Spleen (tissue), 13 donors: ENCODE results near the gene OR2AP1. TPM values are rescaled to one million over a fixed set of nuclear protein-coding genes. Genes with fewer than 3 reads are reported as not detected.
"Not testable (repeated sequence)": the region's sequence is repeated elsewhere in the genome, so short reads cannot be mapped to it uniquely, and the experiment has no call there.

Experiments
- DNase-seq: peaks from one replicate; pipeline ENCODE4 v3.0.0-alpha.2; 2020
- H3K27ac ChIP-seq, 8 donors: fragments of 200-600 bp; sonication (generic) in 7 of 8; 1 replicate in 4 of 8; 2 replicates in 4 of 8; pipeline versions ENCODE4 v1.5.0 to v1.8.0; 2016 to 2021; ENCODE audit warnings: inconsistent platforms in 4 of 8, mild to moderate bottlenecking in 4 of 8, moderate library complexity in 1 of 8
- H3K27me3 ChIP-seq, 7 donors: fragments of 200-600 bp; sonication (generic) in 6 of 7; replicated peaks in 1 of 7; 1 replicate in 4 of 7; 2 replicates in 3 of 7; pipeline versions ENCODE4 v1.5.0 to v1.8.0; 2016 to 2021; ENCODE audit warnings: inconsistent platforms in 3 of 7, mild to moderate bottlenecking in 1 of 7
- H3K36me3 ChIP-seq, 6 donors: fragments of 200-600 bp; sonication (generic) in 5 of 6; 1 replicate in 4 of 6; 2 replicates in 2 of 6; pipeline versions ENCODE4 v1.5.0 to v1.8.0; 2016 to 2021; ENCODE audit warnings: inconsistent platforms in 2 of 6
- H3K4me1 ChIP-seq, 6 donors: fragments of 200-600 bp; sonication (generic) in 5 of 6; 1 replicate in 3 of 6; 2 replicates in 3 of 6; pipeline versions ENCODE4 v1.5.0 to v1.8.0; 2016 to 2021; ENCODE audit warnings: inconsistent platforms in 3 of 6
- H3K4me3 ChIP-seq, 8 donors: fragments of 200-600 bp; sonication (generic) in 7 of 8; 1 replicate in 4 of 8; 2 replicates in 4 of 8; pipeline versions ENCODE4 v1.5.0 to v1.8.0; 2016 to 2021; ENCODE audit warnings: inconsistent platforms in 4 of 8, mild to moderate bottlenecking in 4 of 8, moderate library complexity in 2 of 8
- H3K9me3 ChIP-seq, 8 donors: fragments of 200-600 bp; sonication (generic) in 7 of 8; 1 replicate in 4 of 8; 2 replicates in 4 of 8; pipeline versions ENCODE4 v1.5.0 to v1.8.0; 2016 to 2021; ENCODE audit warnings: inconsistent platforms in 4 of 8
- POLR2A ChIP-seq, 3 donors: fragments of 450-650 bp; IDR thresholded peaks; one replicate each; pipeline ENCODE4 v1.5.1; 2017; ENCODE audit warnings: antibody characterized with exemption in 3 of 3, mild to moderate bottlenecking in 1 of 3
- POLR2AphosphoS5 ChIP-seq, 3 donors: sonication (generic); formaldehyde crosslinking; IDR thresholded peaks; one replicate each; pipeline ENCODE4 v1.5.1; 2017; ENCODE audit warnings: antibody characterized with exemption in 3 of 3
- WGBS, 5 donors: extraction: QIAGEN DNeasy Blood & Tissue Kit in 3 of 5; methylation state at CpG; one replicate each; pipeline versions ENCODE4 v1.1.5 to v1.1.7; 2013 to 2018; 5-methylcytosine and 5-hydroxymethylcytosine counted together
- intact Hi-C: fragments of 100-400 bp; cut with DNase I; formaldehyde crosslinking; loops from one replicate; pipeline ENCODE4 v1.15.0; 2023; ENCODE audit warnings: low total_unique reads
- long read RNA-seq, 2 donors: transcript quantifications; one replicate each; lab custom pipeline, GENCODE V29; 2026
- polyA plus RNA-seq, 3 donors: library from polyadenylated mRNA; stranded (reverse); fragments of 200-250 nt; gene quantifications; one replicate each; pipeline ENCODE4 v1.2.1, GENCODE V29; 2013
- total RNA-seq, 7 donors: library from RNA; depleted of rRNA in 3 of 7; stranded (reverse); fragments of >200 nt in 3 of 7; fragmentation: NEBNext Ultra II Directional in 4 of 7; extraction: Animal tissue kit (Norgen Biotek cat#: 25700) in 4 of 7; gene quantifications; one replicate each; pipeline versions ENCODE4 v1.1.0 to v1.2.1, GENCODE V29; 2016 to 2021
- TF ChIP-seq, protein P1 (sequence below), 11 experiments: fragments of 200-600 bp in 7 of 11; fragments of 450-650 bp in 4 of 11; sonication (generic) in 4 of 11; IDR thresholded peaks in 8 of 11; conservative IDR thresholded peaks in 3 of 11; 1 replicate in 7 of 11; 2 replicates in 4 of 11; pipeline versions ENCODE4 v1.4.0 to v1.8.0; 2016 to 2021; ENCODE audit warnings: antibody characterized with exemption in 11 of 11, inconsistent platforms in 4 of 11, mild to moderate bottlenecking in 1 of 11
- donor health status: healthy with polysubstance abuse.
- donor health status: DM: no; HTN: no; CAD: no; lungs with moderate emphysema.
- donor health status: DM: no; HTN: no; CAD: no.
- donor health status: Bipolar disorder and iron deficiency.
- donor health status: healthy.
- donor health status: DM: no; HTN: no; CAD: no.
- donor health status: DM: yes; HTN: yes; CAD: no.

The OR2AP1 gene
- total RNA-seq (not detected), polyA plus RNA-seq (not detected)
- long read RNA-seq, donor 1, result 0 reads
- long read RNA-seq, donor 2, result 0 reads

DNA sequence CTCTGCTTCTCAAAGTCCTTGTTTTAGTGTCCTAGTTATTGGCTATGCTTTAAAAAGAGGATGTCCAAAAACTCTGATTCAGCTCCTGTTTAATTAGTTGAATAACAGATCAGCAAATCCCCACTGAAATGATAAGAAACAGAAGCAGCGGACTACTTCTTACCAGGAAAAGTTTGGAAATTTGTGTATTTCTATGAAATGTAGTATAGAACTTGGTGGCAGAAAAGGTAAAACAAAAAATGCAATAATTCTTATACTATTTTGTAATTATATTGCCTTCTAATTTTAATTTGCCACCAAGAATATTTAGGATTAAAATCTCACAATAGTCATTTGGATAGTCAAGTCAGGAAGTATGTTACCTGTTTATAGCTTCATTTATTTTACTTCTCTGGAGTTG lies at the start of gene OR2AP1:
OR2AP1 (plus strand) TSS at position 301 of the 400 bp plus-strand sequence. CDS start 1,947 bp downstream, outside the sequence.
- no peaks in the 10 kb centered on the region for H3K4me1 ChIP-seq
- H3K9me3 ChIP-seq, result peaks cover 8 to 58% (median 39%) of the 10 kb centered on the region in 8 donors
- H3K4me3 ChIP-seq, result no peak within 1 kb of the TSS
- no peak within 1 kb of the TSS for H3K27ac ChIP-seq
- H3K27me3 ChIP-seq, result peaks cover 0 to 8% (median 0%) of the 10 kb centered on the region in 7 donors
- no peaks in the 10 kb centered on the region for H3K36me3 ChIP-seq
- TF ChIP-seq, protein P1, sequence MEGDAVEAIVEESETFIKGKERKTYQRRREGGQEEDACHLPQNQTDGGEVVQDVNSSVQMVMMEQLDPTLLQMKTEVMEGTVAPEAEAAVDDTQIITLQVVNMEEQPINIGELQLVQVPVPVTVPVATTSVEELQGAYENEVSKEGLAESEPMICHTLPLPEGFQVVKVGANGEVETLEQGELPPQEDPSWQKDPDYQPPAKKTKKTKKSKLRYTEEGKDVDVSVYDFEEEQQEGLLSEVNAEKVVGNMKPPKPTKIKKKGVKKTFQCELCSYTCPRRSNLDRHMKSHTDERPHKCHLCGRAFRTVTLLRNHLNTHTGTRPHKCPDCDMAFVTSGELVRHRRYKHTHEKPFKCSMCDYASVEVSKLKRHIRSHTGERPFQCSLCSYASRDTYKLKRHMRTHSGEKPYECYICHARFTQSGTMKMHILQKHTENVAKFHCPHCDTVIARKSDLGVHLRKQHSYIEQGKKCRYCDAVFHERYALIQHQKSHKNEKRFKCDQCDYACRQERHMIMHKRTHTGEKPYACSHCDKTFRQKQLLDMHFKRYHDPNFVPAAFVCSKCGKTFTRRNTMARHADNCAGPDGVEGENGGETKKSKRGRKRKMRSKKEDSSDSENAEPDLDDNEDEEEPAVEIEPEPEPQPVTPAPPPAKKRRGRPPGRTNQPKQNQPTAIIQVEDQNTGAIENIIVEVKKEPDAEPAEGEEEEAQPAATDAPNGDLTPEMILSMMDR (IDR thresholded peaks at IDR 0.05 in 8 of 11, conservative IDR thresholded peaks at IDR 0.05 in 3 of 11), result no peak
- TF ChIP-seq POLR2A (IDR thresholded peaks at IDR 0.05) (no peak), POLR2AphosphoS5 (IDR thresholded peaks at IDR 0.05) (no peak)
- WGBS, 5 donors, result 81 to 100% (median 91%) methylated on average over 1 of the region's 1 CpG
- no peak for DNase-seq
- intact Hi-C loops, result no loop called here

DNA sequence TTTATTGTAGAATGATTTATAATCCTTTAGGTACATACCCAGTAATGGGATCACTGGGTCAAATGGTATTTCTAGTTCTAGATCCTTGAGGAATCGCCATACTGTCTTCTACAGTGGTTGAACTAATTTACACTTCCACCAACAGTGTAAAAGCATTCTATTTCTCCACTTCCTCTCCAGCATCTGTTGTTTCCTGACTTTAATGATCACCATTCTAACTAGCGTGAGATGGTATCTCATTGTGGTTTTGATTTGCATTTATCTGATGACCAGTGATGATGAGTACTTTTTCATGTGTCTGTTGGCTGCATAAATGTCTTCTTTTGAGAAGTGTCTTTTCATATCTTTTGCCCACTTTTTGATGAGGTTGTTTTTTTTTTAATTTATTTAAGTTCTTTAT lies 24.0 kb upstream of the OR2AP1 start:
- H3K4me3 ChIP-seq, H3K36me3 ChIP-seq, intact Hi-C loops, DNase-seq, H3K27ac ChIP-seq, H3K27me3 ChIP-seq, H3K4me1 ChIP-seq: not testable (repeated sequence)
- 36 to 54% (median 50%) methylated on average over 2 of the region's 2 CpGs for WGBS, 5 donors
- H3K9me3 ChIP-seq, result peaks cover 0 to 18% (median 10%) of the 10 kb centered on the region in 8 donors

DNA sequence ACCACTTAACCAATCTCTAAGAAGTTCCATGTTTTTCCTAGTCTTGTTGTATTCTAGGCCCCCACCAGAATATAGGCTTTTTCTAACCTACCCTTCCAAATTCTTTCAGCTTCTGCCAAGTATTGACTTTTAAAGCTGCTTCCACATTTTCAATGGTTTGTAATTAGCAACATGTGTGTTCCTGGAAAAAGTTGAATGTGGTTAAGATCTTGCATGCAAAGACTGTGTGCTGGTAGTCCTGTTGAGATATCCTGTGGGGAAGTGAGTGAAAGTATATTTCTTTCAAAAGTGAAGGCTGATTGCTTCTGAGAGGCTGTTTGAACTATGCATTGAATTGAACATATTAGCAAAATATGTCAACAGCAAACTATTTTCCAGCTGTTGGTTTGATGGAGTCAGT lies 23.5 kb upstream of the OR2AP1 start:
- Histone ChIP-seq H3K4me3 (no peak overlapping the region), H3K36me3 (no peaks in the 10 kb centered on the region), H3K9me3 (peaks cover 0 to 18% (median 10%) of the 10 kb centered on the region in 8 donors), H3K27ac (no peak overlapping the region), H3K27me3 (no peaks in the 10 kb centered on the region), H3K4me1 (no peaks in the 10 kb centered on the region)
- no peak for DNase-seq
- TF ChIP-seq, protein P1 (IDR thresholded peaks at IDR 0.05 in 8 of 11, conservative IDR thresholded peaks at IDR 0.05 in 3 of 11), result no peak
- no peak for TF ChIP-seq POLR2AphosphoS5 (IDR thresholded peaks at IDR 0.05)
- no peak for TF ChIP-seq POLR2A (IDR thresholded peaks at IDR 0.05)
- intact Hi-C loops, result no loop called here

DNA sequence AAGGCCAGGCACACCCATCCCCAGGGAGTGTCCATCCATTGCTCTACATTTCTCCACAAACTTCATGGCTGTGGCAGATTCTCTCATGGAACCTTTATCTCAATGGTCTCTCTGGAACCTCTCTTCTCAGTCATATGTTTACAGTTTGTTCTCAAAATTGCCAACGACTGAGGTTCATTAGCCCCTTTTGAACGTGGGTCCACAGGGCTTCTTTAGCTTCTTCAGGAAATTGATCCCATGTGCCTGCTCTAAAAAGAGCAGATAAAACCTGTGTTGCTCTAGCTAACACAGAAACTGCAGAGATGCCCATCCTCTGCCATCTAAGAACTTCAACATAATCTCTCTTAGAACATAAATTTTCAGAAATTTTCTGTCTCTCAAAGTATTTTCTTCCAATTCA lies 23.0 kb upstream of the OR2AP1 start, which contains the start of gene OR6C4:
OR6C4 (plus strand) TSS at position 301 of the 400 bp plus-strand sequence. CDS start 1,625 bp downstream, outside the sequence.
- DNase-seq, result no peak
- 30 to 57% (median 35%) methylated on average over 2 of the region's 2 CpGs for WGBS, 5 donors
- H3K36me3 ChIP-seq, result no peaks in the 10 kb centered on the region

More for the DNA sequence above, 23.0 kb upstream of the OR2AP1 start, which contains the start of gene OR6C4:
- no peaks in the 10 kb centered on the region for H3K27me3 ChIP-seq
- H3K4me3 ChIP-seq, result no peak within 1 kb of the TSS
- TF ChIP-seq POLR2A (IDR thresholded peaks at IDR 0.05) (no peak), POLR2AphosphoS5 (IDR thresholded peaks at IDR 0.05) (no peak)
- TF ChIP-seq, protein P1 (IDR thresholded peaks at IDR 0.05 in 8 of 11, conservative IDR thresholded peaks at IDR 0.05 in 3 of 11), result no peak
- intact Hi-C loops, result no loop called here
- H3K9me3 ChIP-seq, result peaks cover 0 to 18% (median 10%) of the 10 kb centered on the region in 8 donors
- H3K27ac ChIP-seq, result no peak within 1 kb of the TSS
- no peaks in the 10 kb centered on the region for H3K4me1 ChIP-seq
